Fibroblast of the aortic adventitia (primary cell): ENCODE data around the gene SLC2A9. TPM values are rescaled to one million over a fixed set of nuclear protein-coding genes. Genes with fewer than 3 reads are reported as not detected.

Source experiments
- DNase-seq: peaks from one replicate; pipeline ENCODE4 v3.0.0-alpha.2; 2010; ENCODE audit warnings: low read depth
- H3K4me3 ChIP-seq: 2 replicates; pipeline ENCODE4 v1.5.1; 2011; ENCODE audit warnings: low read depth, mild to moderate bottlenecking, control low read depth, low read length, moderate library complexity
- total RNA-seq: library from RNA; depleted of rRNA; stranded (reverse); fragments of >200 nt; gene quantifications from 2 replicates; pipeline ENCODE4 v1.2.3, GENCODE V29; 2012; ENCODE audit warnings: low replicate concordance
- TF ChIP-seq, protein P1 (sequence below): IDR thresholded peaks from 2 replicates; pipeline ENCODE4 v1.5.1; 2011; ENCODE audit warnings: mild to moderate bottlenecking, low read length, control low read depth, inconsistent platforms; ENCODE audit not compliant: insufficient read depth

SLC2A9 gene
- total RNA-seq, 1 donor: 0.90 TPM

GRCh38 chr4:10051517-10052135 is 30.3 kb upstream of the SLC2A9 start:
- DNase-seq: no peak
- TF ChIP-seq, protein P1, sequence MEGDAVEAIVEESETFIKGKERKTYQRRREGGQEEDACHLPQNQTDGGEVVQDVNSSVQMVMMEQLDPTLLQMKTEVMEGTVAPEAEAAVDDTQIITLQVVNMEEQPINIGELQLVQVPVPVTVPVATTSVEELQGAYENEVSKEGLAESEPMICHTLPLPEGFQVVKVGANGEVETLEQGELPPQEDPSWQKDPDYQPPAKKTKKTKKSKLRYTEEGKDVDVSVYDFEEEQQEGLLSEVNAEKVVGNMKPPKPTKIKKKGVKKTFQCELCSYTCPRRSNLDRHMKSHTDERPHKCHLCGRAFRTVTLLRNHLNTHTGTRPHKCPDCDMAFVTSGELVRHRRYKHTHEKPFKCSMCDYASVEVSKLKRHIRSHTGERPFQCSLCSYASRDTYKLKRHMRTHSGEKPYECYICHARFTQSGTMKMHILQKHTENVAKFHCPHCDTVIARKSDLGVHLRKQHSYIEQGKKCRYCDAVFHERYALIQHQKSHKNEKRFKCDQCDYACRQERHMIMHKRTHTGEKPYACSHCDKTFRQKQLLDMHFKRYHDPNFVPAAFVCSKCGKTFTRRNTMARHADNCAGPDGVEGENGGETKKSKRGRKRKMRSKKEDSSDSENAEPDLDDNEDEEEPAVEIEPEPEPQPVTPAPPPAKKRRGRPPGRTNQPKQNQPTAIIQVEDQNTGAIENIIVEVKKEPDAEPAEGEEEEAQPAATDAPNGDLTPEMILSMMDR: no peak
- H3K4me3 ChIP-seq: no peak overlapping the region

DNA sequence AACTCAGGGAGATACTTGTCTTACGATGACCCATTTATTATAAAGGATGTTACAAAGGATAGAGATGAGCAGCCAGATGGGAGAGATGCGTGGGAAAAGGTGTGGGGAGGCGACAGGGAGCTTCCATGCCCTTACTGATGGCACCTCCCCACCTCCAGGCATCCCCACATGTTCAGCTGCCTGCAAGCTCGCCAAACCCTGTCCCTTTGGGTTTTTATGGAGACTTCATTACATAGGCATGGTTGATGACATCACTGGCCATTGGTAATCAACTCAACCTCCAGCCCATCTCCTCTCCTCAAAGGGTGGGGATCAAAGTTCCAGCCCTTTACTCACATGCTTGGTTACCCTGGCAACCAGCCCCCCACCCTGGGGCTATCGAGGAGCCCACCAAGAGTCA is 29.4 kb upstream of the SLC2A9 start:
- DNase-seq: no peak
- TF ChIP-seq, protein P1: no peak
- H3K4me3 ChIP-seq: no peak overlapping the region

GRCh38 chr4:10050261-10050661 is 29.0 kb upstream of the SLC2A9 start:
- DNase-seq: no peak
- no peak overlapping the region for H3K4me3 ChIP-seq
- TF ChIP-seq, protein P1: no peak

DNA sequence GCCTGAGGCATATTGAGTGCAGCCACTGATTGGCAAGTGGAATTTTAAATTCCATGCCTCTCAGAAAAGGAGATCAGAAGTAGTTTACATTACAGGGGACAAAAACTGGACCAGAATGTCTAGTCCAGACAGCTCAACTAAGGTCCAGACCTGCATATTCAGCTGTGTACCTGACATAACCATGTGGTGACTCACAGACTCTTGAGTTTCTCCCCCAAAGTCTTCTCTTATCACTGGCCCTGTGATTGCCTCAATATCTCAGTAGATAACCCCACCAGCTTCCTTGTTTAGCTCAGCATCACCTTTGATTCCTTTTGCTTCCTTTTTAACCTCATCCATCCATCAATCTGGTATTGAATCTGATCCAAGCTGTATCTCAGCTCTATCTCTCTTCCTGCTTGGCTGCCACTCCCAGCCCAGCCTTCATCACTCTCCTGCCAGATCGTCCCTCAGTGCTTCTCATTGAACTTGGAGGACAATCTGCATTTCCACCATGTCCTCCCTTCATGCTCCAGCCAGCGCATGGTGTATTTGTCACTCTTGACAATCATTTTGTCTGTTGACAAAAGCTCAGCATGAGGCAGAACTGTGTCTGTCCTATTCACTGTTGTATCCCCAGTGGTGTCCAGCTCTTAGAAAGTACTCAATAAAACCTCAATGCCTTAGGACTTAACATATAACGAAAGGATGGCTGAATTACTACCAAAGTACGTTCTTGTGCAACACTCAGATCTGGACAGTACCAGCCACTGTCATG is 27.8 kb upstream of the SLC2A9 start:
- TF ChIP-seq, protein P1: no peak
- DNase-seq: no peak
- no peak overlapping the region for H3K4me3 ChIP-seq

DNA sequence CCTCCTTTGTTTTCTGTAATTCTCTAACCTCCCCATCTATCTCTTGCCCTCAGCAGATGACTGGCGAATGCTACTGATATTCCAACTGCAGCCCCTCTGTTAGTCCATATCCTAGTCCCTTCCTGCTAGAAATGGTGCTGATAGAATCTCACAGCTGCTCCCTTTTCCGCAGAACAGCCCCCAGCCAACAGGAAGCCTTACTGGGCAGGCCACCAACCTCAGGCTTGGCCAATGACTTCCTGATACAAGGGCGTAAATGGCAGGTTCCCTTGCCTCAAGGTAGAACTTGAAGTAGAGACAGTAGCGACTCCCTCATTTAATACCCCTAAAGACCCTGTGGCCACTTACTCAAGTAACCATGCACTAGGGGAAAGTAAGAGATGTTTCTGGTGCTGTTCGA is 26.7 kb upstream of the SLC2A9 start:
- TF ChIP-seq, protein P1: no peak
- no peak for DNase-seq
- no peak overlapping the region for H3K4me3 ChIP-seq

DNA sequence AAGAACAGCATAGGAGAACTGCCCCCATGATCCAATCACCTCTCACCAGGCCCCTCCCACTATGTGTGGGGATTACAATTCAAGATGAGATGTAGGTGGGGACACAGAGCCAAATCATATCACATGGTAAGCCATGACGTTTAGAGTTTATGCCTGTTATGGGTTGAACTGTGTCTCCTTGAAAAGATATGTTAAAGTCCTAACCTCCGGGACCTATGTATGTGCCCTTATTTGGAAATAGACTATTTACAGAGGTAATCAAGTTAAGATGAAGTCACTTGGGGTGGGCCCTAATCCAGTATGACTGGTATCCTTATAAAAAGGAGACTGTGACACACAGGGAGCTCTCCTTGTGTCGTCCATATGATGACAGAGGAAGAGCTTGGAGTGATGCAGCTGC is 25.2 kb upstream of the SLC2A9 start:
- no peak for DNase-seq
- H3K4me3 ChIP-seq: no peak overlapping the region
- TF ChIP-seq, protein P1: no peak
